Activated naive CD8-positive, alpha-beta T cell treated with anti-CD3 and anti-CD28 coated beads, Interleukin-2, amount 50 U/mL, for 16 hours (primary cell): Measurements from ENCODE around the gene KCNB1.

ENCODE experiments used
- DNase-seq: peaks from one replicate; pipeline ENCODE4 v3.0.0-alpha.2; 2020; ENCODE audit warnings: low read depth, low spot score

KCNB1 gene

DNA sequence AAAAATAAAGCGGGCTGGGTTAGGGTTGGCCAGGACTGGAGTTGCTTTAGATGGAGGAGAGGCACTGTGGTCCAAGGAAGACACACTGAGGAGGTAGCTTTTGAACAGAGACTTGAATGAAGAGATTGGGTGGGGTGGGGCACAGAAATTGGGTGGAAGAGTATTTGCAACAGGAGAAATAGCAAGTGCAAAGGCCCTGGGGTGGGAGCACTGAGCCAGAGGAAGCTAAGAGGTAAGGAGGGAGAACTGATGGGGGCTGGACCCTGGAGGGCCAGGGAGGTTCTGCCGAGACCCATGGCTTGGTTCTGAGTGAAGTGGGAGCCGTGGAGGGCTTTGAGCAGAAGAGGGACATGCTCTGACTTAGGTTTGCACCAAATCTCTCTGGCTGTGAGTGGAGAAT, 45.4 kb downstream of the KCNB1 start:
- DNase-seq = no peak

DNA sequence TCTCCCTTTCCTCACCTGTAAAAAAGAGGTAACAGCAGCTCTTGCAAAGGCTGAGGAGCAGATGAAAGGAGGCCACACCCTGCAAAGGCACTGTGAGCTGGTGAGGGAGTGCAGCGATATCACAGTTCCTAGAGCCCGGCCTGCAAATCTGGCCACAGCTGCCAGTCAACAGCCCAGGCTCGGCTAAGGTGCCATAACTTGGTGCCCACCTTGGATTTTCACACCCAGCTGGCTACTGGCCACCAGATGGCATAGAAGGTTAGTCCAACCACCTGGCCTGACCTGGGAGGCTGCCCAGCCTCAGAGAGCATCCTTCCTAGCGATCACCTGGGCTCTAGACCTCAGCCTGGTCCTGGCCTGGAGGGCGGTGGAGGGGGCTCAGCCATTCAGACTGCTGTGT, 46.8 kb downstream of the KCNB1 start:
- no peak for DNase-seq

DNA sequence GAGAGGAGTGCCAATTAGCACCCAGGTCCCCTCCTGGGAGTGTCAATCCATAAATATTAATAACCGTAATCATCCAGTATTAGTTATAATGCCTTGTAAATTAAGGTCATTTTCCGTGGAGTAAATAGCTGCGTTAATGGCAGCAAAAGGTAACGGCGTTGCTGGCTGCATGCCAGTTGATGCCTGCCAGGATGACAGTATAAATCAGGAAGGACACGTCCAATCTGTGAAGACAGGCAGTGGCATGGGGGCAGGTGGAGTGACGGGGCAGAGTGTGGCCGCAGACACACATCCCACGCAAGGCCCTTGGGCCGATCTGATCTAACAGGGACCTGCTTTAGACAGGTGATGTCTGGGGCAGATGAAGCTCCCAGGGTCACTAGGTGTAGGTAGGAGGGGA, 49.1 kb downstream of the KCNB1 start:
- no peak for DNase-seq

DNA sequence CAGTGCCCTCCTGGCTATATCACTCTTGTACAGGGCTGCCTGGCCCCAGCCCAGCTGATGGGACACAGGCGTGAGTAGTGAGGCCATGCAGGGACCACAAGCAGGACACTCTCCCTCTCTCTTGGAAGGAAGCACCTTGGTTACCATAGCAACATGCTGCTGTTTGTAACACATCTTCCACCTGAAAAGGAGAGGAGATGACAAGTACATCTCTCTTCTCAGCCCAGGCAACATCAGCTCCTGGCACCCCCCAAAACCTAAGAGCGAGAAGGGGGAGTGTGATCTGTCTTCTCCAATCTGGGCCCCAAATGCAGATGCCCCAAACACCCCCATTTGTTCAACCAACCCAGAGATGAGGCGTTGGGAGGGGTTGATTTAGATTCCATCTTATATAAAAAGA, 49.9 kb downstream of the KCNB1 start:
- DNase-seq = no peak

DNA sequence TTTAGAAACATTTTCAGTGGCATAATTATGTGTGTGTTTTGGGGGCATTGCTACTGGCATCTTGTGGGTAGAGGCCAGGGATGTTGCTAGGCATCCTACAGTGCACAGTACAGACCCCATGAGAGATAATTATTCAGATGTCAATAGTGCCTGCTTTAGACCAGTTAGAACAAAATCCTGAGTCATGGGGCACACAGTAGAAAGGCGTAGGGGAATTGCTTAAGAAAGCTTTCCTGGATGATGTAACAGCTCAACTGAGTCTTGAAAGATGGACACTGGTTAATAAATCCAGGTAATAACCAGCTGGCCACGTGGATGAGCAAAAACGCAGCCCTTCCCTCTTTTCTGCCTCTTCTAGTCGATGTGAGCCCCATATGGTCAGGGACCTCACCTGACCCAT, 51.1 kb downstream of the KCNB1 start:
- no peak for DNase-seq

DNA sequence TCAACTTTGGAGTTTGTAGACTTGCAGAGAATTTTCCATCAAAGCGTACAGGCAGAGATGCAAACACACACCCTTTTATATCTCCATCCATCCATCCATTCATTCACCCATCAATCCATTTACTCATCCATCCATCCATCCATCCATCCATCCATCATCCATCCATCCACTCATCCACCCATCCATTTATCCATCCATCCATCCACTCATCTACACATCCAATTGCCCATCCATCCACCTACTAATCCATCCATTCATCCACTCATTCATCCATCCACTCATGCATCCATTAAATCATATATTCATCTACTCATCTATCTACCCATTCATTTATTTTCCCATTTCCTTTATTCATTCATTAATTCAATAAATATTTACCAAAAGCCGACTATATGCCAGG, 52.1 kb downstream of the KCNB1 start:
- DNase-seq = no peak

DNA sequence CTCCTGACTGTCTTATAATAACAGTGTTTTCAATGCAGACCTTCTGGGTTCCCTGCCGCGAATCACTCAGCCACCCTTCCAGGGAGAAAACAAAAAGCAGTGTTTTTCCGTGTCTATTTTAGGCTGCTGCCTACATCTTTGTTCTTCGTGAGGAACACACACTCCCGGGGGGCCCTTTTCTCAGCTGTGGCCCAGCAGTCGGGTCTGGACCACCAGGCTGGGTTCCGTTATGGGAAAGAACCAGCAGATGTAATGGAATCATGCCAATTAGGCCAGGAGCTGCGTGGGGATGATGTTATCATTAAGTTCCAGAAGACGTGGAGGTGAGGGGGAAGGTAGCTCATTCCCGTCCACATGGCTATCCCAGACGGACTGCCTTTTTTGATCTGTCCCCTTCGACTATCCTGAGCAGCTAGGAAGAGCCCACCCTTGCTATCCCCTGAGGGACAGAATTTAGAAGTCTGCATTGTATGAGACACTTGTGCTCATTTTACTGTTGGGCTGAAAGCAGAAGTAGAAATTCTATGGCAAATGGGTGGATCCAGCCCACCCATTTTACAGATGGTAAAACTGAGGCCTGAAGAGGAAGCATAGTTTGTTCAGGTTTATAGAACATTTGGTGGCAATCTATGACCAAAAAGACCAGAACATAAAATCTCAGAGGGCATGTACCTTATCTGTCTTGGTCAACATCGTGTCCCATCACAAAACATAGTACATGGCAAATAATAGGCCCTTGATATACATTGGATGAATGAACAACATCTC, 54.5 kb downstream of the KCNB1 start:
- DNase-seq = no peak

DNA sequence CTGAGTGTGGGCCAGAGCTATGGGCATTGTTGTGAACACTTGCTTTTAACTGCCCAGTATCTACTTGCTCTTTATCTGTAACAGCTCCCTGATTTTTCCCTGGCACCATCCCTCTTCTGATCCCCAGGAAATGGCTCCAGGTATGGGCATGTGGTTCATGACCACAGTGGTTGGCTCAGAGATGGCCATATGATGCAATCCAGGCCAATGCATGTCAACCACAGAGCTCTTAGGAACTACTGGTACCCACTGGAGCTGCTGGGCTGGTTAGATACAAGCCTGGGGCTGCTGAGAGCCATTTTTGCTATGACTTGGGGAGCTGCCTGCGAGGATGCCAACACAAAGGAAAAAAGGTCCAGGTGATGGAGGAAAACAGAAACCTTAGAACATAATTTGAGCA, 55.6 kb downstream of the KCNB1 start:
- no peak for DNase-seq

DNA sequence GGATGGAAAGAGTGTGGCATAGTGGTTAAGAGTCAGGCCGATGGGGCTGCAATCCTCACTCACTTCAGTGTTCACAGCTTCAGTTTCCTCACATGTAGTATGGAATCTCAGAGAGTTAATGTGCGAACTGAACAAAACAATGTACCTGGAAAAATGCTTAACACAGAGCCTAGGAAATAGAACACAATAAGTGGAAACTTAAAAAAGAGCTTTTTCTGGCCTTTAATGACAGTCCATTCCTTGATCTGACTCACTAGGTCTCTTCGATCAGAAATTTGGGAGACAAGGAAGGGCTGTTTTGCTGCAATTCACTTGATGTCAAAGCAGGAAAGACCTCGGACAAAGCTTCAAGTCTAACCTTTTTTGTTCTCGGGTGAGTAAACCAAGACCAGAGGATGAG, 56.1 kb downstream of the KCNB1 start:
- no peak for DNase-seq

DNA sequence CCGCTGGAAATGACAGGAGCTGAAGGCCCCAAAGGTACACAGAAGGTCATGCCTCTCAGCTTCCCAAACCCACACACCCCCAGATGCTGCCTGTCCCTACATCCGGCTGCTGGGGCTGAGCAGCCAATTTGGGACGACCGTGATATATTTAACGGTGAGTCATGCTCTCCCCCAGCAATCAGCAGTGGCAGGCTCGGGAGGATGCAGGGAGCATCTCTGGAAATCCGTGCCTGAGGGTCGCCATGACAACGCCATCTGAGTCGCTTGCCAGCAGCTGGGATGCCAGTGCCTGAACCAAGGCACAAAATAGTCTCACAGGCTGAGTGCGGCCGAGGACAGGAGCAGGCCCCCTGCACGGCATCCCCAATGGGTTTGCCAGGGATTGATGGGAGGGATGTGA, 57.9 kb downstream of the KCNB1 start:
- DNase-seq = no peak

DNA sequence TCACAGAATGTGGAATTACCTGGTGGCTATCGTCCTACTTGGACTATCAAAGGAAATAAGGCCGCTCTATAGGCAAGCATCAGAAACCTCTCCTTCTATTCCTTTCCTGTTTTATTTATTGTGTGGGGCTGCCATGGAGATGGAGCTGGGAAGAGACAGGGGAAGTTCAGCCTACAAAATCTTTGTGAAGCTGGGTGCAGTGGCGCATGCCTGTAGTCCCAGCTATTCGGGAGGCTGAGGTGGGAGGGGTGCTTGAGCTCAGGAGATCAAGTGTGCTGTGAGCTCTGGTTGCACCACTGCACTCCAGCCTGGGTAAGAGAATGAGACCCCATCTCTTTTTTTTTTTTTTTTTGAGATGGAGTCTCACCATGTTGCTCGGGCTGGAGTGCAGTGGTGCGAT, 60.3 kb downstream of the KCNB1 start:
- DNase-seq = no peak

DNA sequence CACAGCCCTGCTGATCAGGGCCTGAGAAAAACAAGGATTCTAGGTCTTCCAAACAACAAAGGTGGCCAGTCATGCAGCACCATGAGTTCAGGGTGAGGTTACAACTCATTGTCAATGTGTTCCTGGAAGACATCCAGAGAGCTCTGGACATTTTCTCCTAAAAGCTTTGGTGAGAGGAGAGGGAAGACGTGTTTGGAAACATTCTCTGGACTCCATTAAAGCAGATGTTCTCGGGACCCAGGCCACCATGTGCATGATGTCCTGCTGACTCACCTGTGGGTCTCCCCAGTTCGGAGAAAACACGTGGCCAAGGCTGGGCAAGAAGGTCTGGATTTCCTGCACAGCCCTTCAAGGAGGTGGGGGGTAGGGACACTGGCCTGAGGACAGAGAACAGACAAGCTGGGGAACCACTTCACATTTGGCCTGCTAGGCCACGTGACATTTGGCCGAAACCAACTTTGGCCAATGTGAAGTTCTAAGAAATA, 61.6 kb downstream of the KCNB1 start:
- no peak for DNase-seq

DNA sequence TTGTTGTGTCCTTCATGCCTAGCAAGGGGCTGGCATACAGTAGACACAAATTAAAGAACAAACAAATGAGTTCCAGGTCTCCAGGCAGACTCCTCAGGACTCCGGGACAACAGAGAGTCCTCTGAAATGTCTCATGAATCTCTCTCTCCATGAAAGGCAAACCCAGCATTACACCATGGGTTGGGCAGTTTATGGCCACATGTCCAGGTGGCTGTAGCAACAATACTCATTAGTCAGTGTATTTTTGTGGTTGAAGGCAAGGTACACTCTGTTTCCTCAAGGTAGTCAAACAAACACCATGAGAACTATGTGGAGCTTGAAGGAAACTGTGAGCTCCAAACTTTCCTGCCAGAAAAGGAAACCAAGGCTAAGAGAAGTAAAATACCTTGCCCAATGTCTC, 62.2 kb downstream of the KCNB1 start:
- no peak for DNase-seq

DNA sequence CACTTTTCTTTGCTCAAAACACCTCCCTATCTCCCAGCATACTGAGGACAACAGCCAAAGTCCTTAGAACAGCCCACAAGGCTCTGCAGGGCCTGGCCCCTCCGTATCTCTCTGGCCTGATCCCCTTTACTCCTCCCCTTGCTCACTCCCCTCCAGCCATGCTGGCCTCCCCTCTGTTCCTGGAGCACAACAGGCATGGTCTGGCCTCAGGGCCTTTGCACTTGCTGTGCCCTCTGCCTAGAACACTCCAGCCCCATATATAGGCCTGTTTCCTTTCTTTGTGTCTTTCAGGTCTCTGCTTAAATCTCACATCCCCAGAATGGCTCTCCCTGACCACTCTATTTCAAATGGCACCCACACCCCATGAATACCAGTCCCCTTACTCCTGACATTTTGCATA, 62.7 kb downstream of the KCNB1 start:
- no peak for DNase-seq

DNA sequence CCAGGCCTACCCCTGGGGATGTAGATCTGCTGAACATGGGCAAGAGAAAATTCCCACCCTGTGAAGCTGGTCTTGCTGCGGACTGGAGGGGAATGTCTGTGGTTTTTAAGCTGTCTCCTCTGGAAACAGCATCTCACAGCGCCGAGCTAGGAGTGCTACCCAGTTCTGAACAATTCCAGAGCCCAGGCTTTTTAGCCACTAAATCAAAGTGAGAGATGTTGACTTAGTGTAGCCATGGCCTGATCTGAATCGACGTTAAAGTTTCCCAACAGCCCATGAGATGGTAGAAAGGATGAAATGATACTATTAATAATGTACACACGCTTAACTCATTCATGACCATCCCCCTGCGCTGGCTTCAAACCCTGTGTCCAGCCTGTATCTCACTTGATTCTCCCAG, 63.7 kb downstream of the KCNB1 start:
- no peak for DNase-seq

DNA sequence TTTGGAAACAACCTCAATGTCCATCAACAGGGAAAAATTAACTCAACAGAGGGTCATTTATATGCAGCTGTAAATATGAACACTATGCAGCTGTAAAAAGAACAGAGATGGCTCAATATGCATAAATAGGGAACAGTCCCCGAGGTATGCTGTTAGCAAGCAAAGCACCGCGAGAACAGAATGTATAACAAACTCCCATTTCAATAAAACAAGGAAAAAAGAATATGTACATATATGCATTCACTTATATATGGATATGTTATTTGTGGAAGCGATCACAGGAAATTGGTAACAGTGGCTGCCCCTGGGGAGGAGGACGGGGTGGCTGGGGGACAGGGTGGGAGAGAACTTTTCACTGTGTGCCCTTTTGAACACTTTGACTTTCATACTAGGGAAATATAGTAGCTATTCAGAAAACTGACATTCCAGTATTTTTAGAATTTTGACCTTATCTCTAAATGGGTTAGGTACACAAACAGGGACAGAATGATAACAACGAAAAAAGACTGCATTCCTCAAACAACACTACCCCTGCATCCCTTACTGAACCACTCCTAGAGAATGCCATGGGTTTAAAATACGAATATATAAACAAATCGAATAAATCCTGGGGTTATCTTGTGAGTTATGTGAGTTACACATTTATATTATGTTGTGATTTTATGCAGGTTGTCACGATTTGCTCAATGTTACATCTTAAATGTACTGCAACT, 64.5 kb downstream of the KCNB1 start:
- DNase-seq = no peak

DNA sequence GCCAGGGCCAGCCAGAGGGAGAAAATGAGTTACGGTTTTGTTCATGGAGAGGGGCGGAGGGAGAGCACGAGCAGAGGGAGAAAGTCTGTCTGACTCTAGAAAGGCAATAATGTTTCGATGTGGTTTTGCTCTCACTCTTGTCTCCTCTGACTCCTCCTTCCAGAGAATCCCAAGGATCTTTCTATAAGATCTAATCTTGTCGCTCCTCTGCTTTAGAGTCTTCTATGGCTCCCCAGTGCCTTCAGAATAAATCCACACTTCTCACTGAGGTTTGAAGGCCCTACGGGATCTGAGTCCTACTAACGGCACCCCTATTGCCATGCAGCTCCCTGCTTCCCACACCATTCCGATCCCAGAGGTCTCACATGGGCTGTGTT, 66.8 kb downstream of the KCNB1 start:
- DNase-seq = no peak

DNA sequence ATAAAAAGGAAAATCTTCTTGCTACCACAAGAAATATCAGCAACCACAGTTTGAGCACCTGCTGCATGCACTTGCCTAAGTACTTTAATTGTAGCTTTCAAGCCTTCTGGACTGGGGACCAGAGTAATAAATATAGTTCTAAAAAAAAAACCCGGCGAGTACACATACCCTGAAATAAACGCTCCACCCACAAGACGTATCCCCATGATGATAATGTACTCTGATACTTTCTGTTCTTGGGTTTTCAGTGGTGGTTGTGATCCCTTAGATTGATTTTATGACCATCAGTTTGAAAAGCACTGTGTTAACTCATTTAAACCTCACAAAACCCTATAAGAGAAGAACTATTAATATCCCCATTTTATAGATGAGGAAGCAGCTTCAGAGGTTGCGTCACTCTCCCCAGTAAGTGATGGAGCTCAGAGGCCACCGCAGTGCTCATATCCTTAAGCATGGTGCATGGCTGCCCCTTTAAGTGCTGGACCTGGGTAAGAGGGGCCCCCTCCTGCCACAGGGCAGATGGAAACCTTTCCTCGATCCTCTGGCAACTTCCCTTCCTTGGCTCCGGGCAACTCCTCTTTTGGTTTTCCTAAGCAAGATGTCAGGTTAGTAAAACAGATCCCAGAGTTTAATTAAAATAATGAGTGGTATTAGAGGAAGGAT, 67.3 kb downstream of the KCNB1 start:
- DNase-seq = no peak

DNA sequence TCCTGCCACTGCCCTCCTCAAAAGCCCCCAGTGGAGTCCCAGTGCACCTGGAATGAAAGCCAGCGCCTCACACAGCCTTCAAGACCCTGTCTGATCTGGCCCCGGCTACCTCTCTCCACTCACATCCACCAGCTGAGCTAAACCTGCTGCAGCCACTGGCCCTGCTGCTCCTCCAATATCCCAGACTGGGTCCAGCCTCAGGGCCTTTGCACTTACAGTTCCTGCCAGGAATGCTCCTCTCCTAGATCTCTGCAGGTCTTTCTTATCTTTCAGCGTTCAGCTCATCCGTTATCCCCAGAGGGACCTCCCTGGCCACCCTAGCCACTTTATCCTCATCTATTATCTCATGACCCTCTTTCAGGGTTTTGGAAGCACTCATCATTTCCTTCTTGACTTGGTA, 68.8 kb downstream of the KCNB1 start:
- DNase-seq = no peak

DNA sequence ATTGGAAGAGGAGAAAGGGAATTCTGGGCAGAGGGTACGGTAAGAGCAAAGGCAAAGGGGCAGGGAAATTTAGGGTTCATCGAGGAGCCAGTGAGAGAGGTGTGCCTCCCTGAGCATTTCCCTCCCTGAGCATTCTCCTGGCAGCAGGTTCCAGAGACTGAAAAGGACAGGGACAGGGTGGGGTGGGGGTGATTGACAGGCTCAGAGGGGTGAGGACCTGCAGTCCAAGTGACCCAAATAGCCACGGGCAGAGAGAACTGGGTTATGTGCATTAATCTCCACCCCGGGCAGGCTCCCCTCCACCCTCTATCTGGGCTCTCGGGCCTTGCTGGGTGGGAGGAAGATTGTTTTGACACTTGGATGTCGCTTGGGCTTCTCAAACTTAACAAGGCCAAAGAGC, 69.5 kb downstream of the KCNB1 start:
- no peak for DNase-seq

DNA sequence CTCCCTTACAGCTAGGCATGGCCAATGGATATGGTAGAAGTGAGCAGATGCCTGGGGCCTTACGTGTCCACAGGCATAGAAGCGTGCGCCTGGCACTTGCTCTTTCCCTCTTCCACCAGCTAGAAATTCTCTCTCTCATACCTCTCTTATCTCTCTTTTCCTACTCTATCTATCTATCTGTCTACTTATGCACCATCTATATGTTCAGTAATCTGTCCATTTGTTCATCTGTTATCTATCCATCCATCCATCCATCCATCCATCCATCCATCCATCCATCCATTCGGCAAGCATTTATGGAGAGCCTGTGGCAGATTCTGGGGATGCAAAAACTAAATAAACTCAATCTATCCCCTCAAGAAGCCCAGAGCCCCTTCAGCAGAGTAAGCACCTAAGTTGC, 70.2 kb downstream of the KCNB1 start:
- no peak for DNase-seq

DNA sequence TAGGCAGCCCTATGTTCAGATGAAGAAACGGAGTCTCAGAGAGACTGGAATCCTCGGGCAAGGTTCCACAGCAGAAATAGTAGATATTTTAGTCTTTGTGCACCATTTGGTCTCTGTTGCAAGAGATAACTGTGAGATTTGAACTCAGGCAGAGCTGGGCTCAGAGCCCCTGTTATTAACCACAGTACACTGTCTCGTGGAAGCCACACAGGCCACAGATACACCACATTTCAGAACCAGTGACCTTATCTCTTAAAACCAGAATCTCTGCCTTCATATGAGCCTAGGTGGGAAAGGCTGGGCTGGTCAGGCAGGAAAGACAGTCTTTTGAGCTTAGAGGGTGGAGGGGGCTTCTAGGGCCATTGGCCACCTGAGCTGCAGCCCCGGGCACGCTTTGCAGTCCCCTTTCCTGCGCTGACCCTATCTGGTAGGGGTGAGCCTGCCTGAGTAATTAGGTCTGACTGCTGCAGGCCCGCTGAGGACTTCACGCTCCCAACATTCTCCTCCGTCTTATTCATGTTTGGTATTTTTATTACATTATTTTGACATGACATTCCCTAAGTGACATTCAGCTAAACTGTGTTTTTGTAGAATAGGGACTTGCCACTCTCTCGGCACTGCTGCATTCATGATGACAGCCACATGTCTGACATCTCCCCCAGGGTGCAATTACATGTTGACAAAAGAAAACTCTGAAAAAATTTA, 71.1 kb downstream of the KCNB1 start:
- no peak for DNase-seq
